ENCODE data around the gene OSBP.

OSBP gene

DNA sequence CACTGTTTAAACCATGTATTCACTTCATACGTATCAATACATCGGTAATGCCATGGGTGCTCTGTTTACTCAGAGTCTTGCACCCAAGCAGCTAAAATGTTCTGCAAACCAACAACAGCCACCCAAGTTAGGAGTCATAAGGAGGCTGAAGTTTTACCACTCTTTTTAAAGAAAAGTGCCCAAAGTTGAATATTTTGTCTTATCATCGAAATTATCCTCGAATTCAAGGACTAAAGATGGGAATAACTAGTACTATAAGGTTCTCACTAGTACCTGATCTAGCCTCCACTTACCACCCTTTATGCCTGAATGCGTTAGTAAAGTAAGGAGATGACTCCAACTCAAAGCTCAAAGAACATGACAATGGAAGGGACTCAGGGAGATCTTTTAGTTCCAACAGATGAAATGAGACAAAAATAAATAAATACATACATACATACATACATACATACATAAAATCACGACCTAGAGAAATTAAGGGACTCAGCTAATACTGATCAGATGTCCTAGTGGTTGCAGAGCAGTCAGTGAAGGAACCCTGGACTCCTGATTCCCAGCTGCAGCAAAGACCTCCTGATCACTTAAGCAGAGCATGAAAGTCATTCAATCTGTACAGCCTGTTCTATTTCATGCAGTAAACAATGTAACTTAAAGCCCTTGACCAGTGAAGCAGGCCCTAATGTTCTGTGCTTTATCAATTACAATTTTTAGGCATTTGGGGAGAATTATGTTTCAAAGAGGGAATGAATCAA, 7.7 kb downstream of the OSBP start:
- DNase-seq: no peak

DNA sequence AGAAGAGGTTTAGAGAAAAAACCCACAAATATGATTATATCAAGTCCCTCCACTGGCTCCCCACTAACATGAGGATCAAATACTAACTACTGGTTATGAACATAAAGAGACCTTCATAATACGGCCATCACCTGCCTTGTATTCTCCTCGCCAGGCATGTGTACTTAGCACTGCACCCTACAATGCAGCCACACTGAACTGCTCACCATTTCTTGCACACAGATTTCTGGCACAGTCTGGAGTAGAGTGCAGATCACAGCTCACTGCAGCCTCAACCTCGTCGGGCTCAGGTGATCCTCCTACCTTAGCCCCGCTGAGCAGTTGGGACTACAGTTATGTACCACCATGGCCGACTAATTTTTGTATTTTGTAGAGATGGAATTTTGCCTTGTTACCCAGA, 13.1 kb downstream of the OSBP start:
- DNase-seq: no peak

DNA sequence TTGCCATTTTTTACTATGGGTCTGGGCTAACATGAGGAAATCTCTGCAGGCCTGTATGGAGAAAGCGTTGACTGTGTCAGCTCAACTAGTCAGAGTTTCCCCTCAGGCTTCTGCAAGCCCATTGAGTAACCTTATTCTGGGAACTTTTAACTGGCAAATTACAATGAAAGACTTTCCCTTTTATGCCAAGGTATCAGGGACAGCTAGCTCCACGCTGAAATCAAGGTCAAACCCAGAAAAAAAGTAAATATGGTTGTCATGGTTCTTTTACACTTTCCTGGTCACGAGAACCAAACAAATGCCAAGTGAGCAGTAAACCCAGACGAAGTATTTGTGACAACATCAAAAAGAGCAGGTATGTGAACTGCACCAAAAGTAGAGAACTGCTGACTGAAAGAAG, 13.8 kb downstream of the OSBP start:
- DNase-seq: no peak

DNA sequence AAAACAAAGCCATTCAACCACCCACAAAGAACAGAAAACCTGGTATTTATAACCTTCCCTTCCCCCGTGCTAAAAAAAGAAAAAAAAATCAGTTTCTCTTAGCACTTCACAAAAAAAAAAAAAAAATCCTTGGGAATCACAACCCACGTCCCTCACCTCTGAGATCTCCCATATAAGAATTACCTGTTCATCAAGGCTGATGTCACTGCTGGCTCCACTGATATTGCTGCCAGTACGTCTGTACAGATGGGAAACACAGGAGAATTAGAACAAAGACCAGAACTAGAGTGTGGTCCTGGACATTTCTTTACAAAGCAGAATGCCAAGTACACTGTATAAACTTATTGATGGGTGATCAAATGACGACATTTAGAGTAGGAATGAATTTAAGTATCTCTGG, 14.9 kb downstream of the OSBP start:
- DNase-seq: no peak

DNA sequence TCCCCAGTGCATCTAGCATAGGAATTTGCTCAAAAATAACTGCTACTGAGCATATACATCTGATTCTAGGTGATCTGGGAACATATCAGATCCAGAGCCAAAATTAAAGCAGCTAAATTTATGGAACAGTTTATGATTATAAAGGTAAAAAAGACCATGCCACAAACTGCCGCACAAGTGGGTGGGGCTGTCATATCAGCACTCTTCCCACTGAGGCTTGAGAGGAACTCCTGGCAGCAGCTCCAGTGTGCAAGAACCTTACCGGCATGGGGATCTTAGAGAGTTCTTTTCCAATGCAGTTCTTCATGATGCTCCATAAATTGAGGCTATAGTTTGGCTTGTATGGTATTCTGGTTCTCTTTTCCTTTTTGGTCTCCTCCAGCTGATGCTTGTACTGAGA, 15.3 kb downstream of the OSBP start:
- DNase-seq: no peak

DNA sequence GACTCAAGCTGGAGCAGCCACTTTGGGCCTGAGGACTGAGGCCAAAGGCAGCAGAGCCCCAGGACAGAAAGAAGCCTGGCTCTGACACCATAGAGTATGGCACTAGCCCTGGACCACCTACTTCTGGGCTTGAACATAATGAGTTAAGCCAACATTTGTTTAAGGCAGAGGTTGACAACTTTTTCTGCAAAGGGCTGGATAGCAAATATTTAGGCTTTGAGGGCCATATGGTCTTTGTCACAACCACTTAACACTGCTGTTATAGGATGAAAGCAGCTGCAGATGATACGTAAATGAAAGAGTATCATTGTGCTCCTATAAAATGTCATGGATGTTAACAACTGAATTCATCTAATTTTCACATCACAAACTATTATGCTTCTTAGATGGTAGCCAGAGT, 16.6 kb downstream of the OSBP start:
- DNase-seq: no peak

DNA sequence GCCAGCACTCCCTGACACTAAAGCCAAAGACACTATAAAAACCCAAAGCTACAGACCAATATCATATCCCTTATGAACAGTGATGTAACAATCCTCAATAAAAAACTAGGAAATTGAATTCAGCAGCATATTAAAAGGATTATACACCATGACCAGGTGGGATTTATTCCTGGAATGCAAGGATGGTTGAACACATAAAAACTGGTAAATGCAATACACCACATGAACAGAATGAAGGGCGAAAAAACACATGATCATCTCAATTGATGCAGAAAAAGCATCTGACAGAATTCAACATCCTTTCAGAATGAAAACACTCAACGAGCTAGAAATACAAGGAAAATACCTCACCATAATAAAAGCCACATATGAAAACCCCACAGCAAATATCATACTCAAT, 31.3 kb downstream of the OSBP start:
- no peak for DNase-seq

DNA sequence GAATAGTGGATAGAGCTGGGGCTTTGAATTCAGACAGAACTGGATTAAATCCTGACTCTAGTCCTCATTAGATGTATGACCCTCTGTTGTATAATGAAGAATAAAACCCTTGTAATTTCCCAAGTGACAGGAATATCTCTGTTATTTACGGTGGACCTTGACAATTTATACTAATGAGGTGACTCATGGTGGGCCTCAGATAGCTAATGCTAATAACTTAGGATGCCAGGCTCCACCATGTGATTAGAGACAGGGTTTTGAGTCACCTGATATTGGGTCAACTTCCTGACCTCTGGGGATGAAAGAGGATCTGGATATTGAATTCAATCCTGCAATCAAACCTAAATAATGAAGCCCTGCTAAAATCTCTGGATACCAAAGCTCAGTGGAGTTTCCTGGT, 33.6 kb downstream of the OSBP start:
- DNase-seq: no peak

DNA sequence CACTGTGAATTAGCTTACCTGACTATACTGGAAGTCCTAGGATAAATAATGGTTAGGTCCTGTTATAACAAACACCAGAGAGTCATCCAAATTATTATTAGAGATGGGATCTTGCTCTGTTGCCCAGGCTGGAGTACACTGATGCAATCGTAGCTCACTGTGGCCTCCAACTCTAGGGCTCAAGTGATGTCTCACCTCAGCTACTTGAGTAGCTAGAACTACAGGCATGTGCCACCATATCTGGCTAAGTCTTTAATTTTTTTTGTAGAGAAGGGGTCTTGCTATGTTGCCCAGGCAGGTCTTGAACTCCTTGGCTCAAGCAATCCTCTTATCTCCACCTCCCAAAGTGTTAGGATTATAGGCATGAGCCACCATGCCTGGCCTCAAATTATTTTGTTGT, 37.2 kb downstream of the OSBP start:
- DNase-seq: no peak

DNA sequence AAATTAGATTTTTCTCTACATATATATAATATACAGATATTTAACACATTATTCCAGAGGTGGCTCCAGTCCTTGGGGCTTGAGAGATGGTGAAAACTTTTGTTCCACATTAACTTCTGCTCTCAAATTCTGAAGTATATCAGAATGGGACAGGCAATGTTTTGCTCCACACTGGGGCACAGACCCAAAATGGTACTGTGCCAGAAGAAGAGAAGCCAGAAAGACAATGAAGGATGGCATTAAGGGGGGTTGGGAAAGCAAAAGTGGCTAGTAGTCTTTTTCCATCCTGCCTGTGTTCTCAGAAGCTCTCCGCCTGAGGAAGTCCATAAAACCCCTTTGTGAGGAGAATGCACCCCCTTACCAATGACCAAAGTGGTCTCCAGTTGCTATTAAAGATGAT, 40.1 kb downstream of the OSBP start:
- DNase-seq: no peak

DNA sequence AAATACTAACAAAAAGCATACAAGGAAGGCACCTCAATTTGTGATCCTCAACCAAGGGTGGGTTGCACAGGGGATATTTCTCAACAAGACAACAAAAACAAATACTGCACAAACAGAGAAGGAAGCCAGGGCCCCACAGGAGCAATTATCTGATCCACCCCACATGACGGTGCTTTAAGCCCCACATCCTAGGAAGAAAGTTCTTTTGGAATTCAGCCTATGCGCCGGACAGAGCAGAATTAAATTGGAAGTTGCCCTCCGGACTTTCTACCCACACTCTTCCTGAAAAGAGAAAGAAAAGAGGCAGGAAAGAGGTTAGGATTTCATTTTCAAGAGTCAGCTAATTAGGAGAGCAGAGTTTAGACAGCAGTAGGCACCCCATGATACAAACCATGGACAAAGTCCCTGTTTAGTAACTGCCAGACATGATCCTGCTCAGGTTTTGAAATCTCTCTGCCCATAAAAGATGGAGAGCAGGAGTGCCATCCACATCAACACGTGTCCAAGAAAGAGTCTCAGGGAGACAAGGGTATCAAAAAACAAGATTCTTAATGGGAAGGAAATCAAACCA, 40.6 kb downstream of the OSBP start:
- DNase-seq: no peak

DNA sequence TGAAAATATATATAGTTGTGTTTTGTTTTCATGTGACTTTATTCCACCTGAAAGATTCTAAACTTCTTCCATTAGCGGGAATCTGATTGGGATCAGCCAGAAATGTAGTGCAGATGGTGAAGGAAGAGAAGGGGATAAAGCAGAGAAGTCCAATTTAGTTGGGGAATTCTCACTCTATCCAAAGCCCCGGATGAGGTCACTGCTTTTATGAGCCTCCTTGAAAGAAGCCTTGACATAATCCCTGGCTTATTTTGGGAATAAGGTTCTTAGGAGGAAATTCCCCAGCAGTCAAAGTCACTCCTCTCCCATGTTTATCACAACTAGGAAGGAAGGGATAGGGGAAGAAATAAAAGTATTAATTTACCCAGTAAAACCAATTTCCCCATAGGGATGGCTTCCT, 41.1 kb downstream of the OSBP start:
- DNase-seq: no peak

DNA sequence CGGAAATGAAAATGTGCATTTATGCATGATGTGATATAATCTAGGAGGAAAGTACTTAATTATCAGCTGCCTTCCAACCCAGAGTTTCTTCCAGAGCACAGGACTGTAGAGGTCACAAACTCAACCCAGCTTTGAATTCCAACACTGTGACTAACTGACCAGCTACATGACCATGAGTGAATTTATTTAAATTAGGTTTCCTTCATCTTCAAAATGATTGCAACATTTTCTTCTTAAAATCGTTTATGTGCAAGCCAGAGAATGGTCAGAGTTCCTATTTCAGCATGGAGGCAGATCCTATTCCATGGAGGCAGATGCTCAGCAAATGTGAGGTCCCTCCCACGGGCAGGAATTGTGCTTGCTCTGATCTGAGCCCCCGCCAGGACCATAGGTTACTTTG, 42.4 kb downstream of the OSBP start:
- DNase-seq: no peak

DNA sequence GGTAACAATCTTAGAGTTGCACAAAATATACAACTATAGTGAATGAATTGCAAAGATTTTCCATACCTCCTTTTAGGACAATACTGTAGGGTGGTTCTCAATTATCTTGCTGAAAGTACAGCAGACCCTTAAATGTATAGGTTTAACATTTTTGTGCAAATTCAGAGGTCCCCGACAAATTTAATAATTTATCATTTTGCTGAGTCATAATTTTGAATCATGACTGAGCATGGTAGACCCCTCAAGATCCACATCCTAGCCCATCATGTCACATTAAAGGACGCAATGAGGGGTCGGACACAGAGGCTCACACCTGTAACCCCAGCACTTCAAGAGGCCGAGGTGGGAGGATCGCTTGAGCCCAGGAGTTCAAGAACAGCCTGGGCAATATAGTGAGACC, 43.5 kb downstream of the OSBP start:
- DNase-seq: no peak

DNA sequence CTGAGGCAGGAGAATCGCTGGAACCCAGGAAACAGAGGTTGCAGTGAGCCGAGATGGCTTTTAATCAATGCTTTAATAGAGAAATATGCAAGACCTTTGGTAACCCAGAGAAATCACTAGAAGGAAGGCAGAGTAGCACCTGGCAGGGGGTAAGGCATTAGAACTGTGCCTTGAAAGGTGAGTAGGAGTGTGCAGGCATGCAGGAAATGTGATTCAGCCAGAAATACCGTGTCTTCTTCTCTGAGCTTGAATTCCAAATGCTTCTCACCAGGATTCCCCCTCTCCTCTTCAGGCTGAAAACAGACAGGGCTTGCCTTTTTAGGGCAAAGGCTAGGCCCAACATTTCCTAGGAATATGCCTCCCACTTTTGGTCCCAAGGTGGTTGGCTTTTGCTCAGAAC, 53.3 kb downstream of the OSBP start:
- DNase-seq: no peak

DNA sequence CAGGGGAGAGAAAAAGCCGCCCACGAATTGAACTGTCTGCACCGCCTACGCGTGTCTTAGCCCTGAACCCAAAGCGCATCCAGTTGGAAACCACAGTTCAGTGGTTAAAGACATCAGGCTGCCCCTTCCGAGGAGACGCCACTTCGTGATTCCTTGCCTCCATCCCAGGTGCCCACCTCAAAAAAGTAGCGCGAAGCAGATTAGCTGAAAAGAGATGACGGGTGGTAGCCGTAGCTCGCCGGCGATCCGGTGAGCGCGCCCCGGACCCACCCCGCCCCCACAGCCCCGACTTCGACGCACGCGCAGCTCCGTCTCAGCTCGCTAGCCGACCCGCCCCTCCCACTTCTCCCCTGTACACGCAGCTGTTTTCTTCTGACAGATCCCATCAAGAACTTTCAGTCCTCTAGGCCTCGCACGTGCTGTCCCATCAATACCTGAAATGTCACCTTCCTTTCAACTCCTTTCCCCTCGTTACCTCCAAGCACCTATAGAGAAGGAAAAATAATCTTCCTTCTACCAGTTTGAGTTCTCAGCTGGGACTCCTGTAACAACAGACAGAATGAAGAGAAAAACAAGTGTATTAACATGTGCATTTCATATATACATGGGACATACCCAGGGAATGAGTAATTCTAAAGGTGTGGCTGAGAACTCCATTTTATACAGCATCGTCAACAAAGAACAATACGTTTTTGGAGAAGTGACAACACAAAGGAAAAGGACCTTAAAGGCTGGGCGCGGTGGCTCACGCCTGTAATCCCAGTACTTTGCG, 54.7 kb downstream of the OSBP start:
- peak; percentile 85 for DNase-seq

DNA sequence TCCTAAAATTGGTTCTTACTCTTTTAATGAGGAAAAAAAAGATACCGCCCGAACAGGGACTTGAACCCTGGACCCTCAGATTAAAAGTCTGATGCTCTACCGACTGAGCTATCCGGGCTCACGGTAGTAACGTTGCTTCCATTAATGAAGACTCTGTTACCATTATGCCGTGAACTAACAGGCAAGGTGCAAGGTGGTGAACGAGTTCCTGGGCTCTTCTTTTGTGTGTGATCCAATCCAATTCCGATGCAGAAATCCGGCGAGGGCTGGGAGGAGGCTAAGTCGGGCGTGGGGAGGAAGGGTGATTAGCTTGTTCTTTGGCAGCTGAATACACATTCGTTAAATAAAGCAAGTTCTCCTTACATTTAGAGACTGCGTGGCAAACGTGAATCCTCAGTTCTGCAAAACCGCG, 55.3 kb downstream of the OSBP start:
- DNase-seq: peak; percentile 85

DNA sequence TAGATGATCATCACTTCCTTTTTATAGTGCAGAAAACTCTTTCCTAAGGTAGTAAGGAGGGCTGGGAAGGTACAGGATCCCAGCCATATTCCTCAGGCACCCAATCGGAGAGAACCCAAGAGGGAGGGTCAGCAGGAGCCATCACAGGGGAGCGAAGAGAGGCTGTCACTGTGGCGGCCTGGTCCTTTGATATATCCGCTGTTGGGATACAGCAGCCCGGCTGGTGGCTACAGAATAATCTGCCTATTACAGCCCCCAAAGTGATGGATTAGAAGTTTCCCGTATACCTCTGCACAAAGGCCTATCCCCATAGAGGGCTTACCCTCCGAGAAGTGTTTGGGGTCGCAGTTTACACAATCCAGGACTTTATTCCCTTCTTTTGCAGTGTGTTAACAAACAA, 55.7 kb downstream of the OSBP start:
- no peak for DNase-seq

DNA sequence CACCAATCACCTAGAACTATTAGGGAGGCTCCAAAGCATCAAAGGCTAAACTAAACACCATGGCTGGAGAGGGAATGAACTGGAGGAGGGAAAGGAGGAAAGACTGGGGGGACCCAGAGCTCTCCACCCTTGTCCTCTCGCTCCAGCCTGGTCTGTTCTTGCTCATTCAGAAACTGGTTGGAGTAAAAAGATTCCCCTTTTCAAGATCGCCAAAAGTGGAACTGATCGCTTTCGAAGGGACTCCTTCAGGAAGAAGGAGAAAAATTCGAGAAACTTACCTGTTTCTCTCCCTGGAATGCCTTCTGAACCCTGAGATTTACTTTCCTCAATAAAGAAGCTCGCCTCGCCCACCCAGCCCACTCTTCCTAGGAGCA, 57.3 kb downstream of the OSBP start:
- DNase-seq: no peak

DNA sequence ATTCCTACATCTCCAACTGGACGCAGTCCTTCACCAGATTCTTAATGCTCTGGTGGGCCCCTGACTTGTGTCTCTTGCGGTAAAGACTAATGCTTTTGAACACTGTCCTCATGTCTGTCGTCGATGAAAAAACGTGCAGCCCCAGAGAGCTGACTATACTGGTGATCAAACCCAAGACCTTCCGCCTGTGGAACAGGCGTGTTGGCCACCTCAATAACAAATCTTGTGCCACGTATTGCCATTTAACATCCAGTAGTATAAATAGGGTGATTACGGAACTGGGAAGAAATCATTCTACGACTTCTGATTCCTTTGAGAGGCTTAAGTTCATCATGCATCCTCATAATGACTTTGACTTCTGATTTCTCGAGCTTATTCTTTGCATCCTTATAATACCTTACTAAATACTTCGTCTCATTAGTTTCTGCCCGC, 58.6 kb downstream of the OSBP start:
- DNase-seq: peak; percentile 35

DNA sequence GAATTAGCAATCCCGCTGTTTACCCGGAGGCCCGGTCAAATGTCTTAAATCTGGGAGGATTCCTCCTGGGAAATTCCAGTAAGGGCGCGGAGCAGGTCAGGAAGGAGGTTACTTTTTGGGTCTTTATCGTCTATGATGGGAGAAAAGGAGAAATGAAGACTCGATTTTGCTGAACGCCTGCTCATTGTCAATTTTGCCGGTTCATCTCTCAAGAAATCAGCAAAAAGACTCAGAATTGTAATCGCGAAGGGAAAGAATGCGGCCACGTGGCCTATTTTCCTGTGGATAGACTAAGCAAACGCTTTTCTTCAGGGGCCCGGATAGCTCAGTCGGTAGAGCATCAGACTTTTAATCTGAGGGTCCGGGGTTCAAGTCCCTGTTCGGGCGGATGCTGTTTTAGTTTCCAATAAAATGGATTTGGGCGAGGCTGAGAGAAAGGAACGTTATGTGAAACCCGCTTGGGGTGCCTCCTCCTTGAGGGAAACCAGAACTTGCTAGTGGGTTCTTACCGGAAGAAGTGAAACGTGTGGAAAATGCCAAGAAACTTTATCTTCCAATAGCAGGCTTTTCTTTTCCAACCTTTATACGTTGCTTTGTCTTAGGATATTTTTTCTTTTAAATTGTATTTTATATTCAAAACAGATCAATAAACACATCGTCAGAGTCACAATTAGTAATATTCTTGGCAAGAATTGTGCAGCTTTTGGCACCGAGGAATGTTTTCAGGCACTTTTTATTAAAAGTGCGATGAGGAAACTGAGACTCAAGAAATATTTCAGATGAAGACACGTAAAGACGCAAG, 59.3 kb downstream of the OSBP start:
- peak; percentile 70 for DNase-seq

DNA sequence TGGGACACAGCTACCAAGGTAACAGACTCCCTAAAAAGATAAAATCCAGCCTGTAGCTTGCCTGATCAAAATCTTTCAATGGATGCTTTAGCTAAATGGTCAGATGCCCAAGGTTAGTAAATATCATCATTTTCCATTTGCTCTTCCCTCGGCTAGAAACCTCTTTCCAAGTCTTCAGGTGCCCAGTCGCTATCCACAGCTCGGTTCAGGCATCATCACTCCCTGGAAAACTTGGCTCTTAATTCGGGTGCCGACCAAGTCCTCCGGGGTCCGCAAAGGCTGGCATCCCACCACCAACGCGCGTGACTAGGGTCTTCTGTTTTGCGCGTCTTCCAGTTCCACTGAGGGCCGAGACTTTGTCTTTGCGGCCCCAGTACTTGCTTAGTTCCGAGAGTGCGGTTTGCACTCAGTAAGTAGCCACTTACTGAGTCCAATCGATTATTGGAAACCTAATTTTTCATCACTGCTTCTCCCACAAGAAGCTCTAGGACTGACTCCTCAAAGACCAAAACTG, 59.9 kb downstream of the OSBP start:
- DNase-seq: no peak

DNA sequence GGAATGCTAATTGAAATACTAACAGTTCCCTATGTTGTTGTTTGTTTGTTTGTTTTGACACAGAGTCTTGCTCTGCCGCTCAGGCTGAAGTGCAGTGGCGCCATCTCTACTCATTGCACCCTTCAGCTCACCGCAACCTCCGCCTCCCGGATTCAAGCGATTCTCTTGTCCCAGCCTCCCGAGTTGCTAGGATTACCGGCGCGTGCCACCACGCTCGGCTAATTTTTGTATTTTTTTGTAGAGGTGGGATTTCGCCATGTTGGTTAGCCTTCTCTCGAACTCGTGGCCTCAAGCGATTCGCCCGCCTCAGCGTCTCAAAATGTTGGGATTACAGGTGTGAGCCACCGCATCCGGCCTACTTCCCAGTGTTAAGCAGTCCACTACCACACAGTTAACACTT, 62.3 kb downstream of the OSBP start:
- DNase-seq: no peak
